ENCODE results near the gene TRMT1. TPM values are rescaled to one million over a fixed set of nuclear protein-coding genes. Genes with fewer than 3 reads are reported as not detected.

TRMT1 gene
- total RNA-seq, 1 experiment from 2014 or later: 52.0 TPM

DNA sequence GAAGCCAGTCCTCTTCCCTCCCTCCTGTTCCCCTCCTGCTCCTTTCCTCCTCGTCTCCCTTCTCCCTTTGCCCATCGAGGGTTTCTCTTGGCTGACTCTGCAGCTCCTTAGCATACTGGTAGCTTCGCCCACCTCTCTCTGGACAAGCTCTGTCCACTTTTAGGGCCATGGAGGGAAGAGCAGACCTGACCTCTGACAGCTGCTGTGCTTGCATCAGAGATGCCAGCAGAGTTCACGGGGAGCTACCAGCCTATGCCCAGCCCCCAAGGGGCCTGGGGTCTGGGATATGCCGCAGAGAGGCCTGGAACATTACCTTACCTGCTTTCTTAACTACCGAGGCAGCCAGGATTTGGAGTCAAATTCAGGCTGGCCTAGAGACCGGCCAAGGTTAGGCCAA is 33.5 kb downstream of the TRMT1 start:
- no peaks in the 10 kb centered on the region for H3K9me3 ChIP-seq (ENCODE audit: control insufficient read depth, insufficient read depth, low read depth, low read length)
- POLR2A ChIA-PET: no interaction called here

DNA sequence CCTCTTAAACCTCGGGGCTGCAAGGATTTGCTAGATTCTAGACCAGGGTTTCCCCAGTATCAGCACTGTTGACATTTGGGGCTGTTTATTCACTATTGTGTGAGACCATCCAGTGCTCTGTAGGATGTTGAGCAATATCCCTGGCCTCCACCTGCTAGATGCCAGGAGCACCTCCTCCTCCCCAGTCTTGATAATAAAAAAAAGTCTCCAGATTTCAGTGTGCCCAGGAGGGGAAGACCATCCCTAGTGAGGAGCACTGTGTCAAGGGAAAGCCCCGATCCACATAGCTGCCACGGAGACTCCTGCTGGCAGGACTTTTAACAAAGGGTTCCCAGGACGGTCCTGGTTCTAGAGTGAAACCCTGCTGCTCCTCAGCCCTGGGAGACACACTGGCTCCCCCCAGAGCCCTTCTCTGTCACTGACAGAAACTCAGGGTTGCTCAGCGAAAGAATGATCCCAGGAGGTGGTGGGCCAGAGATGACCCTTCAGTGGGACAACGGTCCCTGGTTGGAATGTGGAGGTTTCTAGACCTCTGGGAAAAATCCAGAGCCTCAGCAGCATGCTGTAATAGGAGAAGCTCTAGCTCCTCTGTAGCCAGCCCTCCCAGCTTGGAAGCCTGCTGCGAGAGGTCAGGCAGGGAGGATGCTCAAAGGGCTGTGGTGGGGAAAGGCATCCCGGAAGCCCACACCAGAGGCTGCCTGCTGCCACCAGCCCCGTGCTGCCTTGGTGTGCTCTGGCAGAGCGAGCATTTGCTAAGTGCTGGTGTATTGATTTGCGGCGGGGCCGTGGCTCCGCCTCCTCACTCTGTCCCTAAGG is 34.1 kb downstream of the TRMT1 start:
- ChIA-PET CTCF (no interaction called here), POLR2A (no interaction called here)

More for the DNA sequence above, 33.5 kb downstream of the TRMT1 start:
- ATAC-seq (no peak), DNase-seq (ENCODE audit: low read depth, low spot score) (no peak)
- BruUV-seq (replicated peaks): no TSS peak
- Histone ChIP-seq H3K27ac (ENCODE audit: low read length) (no peak overlapping the region), H3K4me1 (ENCODE audit: control insufficient read depth, insufficient read depth, low read length) (peaks cover 7% of the 10 kb centered on the region; the same call in 1 of the 2 replicates), H3K27me3 (ENCODE audit: control insufficient read depth, insufficient read depth, low read length) (no peaks in the 10 kb centered on the region), H3K36me3 (ENCODE audit: control insufficient read depth, insufficient read depth, low read length) (no peaks in the 10 kb centered on the region), H3K4me3 (ENCODE audit: low read depth in 2 of 2, low read length in 2 of 2) (no peak overlapping the region)
- in situ Hi-C loops (cut with HindIII; ENCODE audit: low pct_unique_long_range_greater_than_20kb, low sequenced_read_pairs): no loop called here
- TF ChIP-seq POLR2AphosphoS5 (IDR thresholded peaks at IDR 0.05; ENCODE audit: low read depth, low read length): no peak
- no peak for TF ChIP-seq SIN3A (IDR thresholded peaks at IDR 0.05; ENCODE audit: borderline replicate concordance, insufficient read depth, low read depth, low read length)
- TF ChIP-seq, protein P1, sequence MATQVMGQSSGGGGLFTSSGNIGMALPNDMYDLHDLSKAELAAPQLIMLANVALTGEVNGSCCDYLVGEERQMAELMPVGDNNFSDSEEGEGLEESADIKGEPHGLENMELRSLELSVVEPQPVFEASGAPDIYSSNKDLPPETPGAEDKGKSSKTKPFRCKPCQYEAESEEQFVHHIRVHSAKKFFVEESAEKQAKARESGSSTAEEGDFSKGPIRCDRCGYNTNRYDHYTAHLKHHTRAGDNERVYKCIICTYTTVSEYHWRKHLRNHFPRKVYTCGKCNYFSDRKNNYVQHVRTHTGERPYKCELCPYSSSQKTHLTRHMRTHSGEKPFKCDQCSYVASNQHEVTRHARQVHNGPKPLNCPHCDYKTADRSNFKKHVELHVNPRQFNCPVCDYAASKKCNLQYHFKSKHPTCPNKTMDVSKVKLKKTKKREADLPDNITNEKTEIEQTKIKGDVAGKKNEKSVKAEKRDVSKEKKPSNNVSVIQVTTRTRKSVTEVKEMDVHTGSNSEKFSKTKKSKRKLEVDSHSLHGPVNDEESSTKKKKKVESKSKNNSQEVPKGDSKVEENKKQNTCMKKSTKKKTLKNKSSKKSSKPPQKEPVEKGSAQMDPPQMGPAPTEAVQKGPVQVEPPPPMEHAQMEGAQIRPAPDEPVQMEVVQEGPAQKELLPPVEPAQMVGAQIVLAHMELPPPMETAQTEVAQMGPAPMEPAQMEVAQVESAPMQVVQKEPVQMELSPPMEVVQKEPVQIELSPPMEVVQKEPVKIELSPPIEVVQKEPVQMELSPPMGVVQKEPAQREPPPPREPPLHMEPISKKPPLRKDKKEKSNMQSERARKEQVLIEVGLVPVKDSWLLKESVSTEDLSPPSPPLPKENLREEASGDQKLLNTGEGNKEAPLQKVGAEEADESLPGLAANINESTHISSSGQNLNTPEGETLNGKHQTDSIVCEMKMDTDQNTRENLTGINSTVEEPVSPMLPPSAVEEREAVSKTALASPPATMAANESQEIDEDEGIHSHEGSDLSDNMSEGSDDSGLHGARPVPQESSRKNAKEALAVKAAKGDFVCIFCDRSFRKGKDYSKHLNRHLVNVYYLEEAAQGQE (IDR thresholded peaks at IDR 0.05; ENCODE audit: insufficient read depth in 1 of 2, low read depth in 2 of 2, low read length in 1 of 2): no peak
- no peak for TF ChIP-seq TCF7L2 (IDR thresholded peaks at IDR 0.05; ENCODE audit: low read depth, low read length)
- TF ChIP-seq, protein P2, sequence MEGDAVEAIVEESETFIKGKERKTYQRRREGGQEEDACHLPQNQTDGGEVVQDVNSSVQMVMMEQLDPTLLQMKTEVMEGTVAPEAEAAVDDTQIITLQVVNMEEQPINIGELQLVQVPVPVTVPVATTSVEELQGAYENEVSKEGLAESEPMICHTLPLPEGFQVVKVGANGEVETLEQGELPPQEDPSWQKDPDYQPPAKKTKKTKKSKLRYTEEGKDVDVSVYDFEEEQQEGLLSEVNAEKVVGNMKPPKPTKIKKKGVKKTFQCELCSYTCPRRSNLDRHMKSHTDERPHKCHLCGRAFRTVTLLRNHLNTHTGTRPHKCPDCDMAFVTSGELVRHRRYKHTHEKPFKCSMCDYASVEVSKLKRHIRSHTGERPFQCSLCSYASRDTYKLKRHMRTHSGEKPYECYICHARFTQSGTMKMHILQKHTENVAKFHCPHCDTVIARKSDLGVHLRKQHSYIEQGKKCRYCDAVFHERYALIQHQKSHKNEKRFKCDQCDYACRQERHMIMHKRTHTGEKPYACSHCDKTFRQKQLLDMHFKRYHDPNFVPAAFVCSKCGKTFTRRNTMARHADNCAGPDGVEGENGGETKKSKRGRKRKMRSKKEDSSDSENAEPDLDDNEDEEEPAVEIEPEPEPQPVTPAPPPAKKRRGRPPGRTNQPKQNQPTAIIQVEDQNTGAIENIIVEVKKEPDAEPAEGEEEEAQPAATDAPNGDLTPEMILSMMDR (IDR thresholded peaks at IDR 0.05): no peak
- intact Hi-C loops (cut with micrococcal nuclease; ENCODE audit: unreplicated experiment): no loop called here
- CTCF ChIA-PET: no interaction called here

More for the DNA sequence above, 34.1 kb downstream of the TRMT1 start:
- intact Hi-C loops (cut with micrococcal nuclease; ENCODE audit: unreplicated experiment) (no loop called here), in situ Hi-C loops (cut with HindIII; ENCODE audit: low pct_unique_long_range_greater_than_20kb, low sequenced_read_pairs) (no loop called here)
- ATAC-seq: peak; percentile 77
- TF ChIP-seq, protein P2 (IDR thresholded peaks at IDR 0.05): no peak; the same call in 1 of the 2 replicates
- peaks cover 7% of the 10 kb centered on the region for H3K4me1 ChIP-seq (ENCODE audit: control insufficient read depth, insufficient read depth, low read length)
- BruUV-seq (replicated peaks): no TSS peak
- H3K9me3 ChIP-seq (ENCODE audit: control insufficient read depth, insufficient read depth, low read depth, low read length): no peaks in the 10 kb centered on the region
- no peak overlapping the region for H3K27ac ChIP-seq (ENCODE audit: low read length)
- DNase-seq (ENCODE audit: low read depth, low spot score): no peak
- no peak overlapping the region for H3K4me3 ChIP-seq (ENCODE audit: low read depth in 2 of 2, low read length in 2 of 2)
- no peaks in the 10 kb centered on the region for H3K36me3 ChIP-seq (ENCODE audit: control insufficient read depth, insufficient read depth, low read length)
- H3K27me3 ChIP-seq (ENCODE audit: control insufficient read depth, insufficient read depth, low read length): no peaks in the 10 kb centered on the region

All from Panc1 (cell line).